K562 (cell line): ENCODE data around the gene CROCC2. TPM values are rescaled to one million over a fixed set of nuclear protein-coding genes. Genes with fewer than 3 reads are reported as not detected.

Experiments used
- ATAC-seq: fragments of 200-7000 bp; cut with Tn5 transposase; 3 replicates; pipeline ENCODE4 v1.9.1; 2020; ENCODE audit warnings: moderate library complexity
- BruUV-seq: library from RNA; stranded (reverse); fragments of 400-500 nt; replicated peaks from 2 replicates; lab custom pipeline; 2021; lab: Mats Ljungman, UMichigan
- CTCF ChIA-PET: fragments of 300-600 bp; formaldehyde crosslinking; extraction: SDS; loops from one replicate; lab custom pipeline; 2021; ENCODE audit warnings: low intra/inter-chr PET ratio; lab: Yijun Ruan, JAX
- POLR2A ChIA-PET: fragments of 300-600, 350-650 bp; sonication (Branson Sonifier 250); formaldehyde crosslinking; extraction: SDS; loops from one replicate; lab custom pipeline; 2021; ENCODE audit warnings: antibody characterized with exemption, inconsistent platforms; lab: Yijun Ruan, JAX
- DNase-seq, 4 experiments: peaks; one replicate each; pipeline versions ENCODE4 v3.0.0 to v3.0.0-alpha.2; 2011 to 2018; ENCODE audit warnings: low spot score in 3 of 4, mixed read lengths in 3 of 4; ENCODE audit errors: extremely low read depth in 1 of 4
- FAIRE-seq: peaks from 2 replicates; lab custom pipeline; 2011; peaks lifted over from hg19 to GRCh38; lab: Jason Lieb, UNC
- H2AFZ ChIP-seq: 2 replicates; pipeline ENCODE4 v1.6.0; 2011; ENCODE audit warnings: low read depth, low read length, control low read depth, inconsistent platforms
- H3K27ac ChIP-seq: fragments of 200-600 bp; 3 replicates; pipeline ENCODE4 v1.8.0; 2011; ENCODE audit warnings: low read depth, mild to moderate bottlenecking, control low read depth, inconsistent platforms, low read length, moderate library complexity, mixed read lengths; ENCODE audit errors: extremely low read depth
- H3K27me3 ChIP-seq, 2 experiments: fragments of 300-600 bp in 1 of 2; 2 replicates in 1 of 2; 3 replicates in 1 of 2; pipeline versions ENCODE4 v1.6.0 to v1.8.0; 2011; ENCODE audit warnings: inconsistent platforms in 2 of 2, low read length in 2 of 2, mild to moderate bottlenecking in 1 of 2, mixed read lengths in 1 of 2, moderate library complexity in 1 of 2; ENCODE audit not compliant: control insufficient read depth in 2 of 2, insufficient read depth in 2 of 2
- H3K36me3 ChIP-seq: fragments of 300-600 bp; 3 replicates; pipeline ENCODE4 v1.8.0; 2011; ENCODE audit warnings: mild to moderate bottlenecking, low read length, inconsistent platforms; ENCODE audit not compliant: control insufficient read depth, insufficient read depth
- H3K4me1 ChIP-seq, 2 experiments: fragments of 200-600 bp in 1 of 2; replicated peaks in 1 of 2; 2 replicates in 1 of 2; 3 replicates in 1 of 2; pipeline versions ENCODE4 v1.5.1 to v1.8.0; 2011; ENCODE audit warnings: inconsistent platforms in 2 of 2, low read length in 2 of 2, mild to moderate bottlenecking in 1 of 2, mixed read lengths in 1 of 2, moderate library complexity in 1 of 2; ENCODE audit not compliant: control insufficient read depth in 2 of 2, insufficient read depth in 2 of 2
- H3K4me2 ChIP-seq: 2 replicates; pipeline ENCODE4 v1.6.1; 2011; ENCODE audit warnings: low read length, control low read depth, inconsistent platforms, mixed read lengths; ENCODE audit not compliant: insufficient read depth
- H3K4me3 ChIP-seq: fragments of 200-600 bp; sonication (generic), shearing (Covaris generic); 2 replicates; pipeline ENCODE4 v1.5.1; 2016; ENCODE audit warnings: control low read depth, inconsistent platforms
- H3K79me2 ChIP-seq: fragments of 200-600 bp; 3 replicates; pipeline ENCODE4 v1.8.0; 2011; ENCODE audit warnings: low read length, inconsistent platforms; ENCODE audit not compliant: control insufficient read depth, insufficient read depth
- H3K9ac ChIP-seq, 2 experiments: 2 replicates each; pipeline versions ENCODE4 v1.6.0 to v1.6.1; 2011; ENCODE audit warnings: low read depth in 2 of 2, low read length in 2 of 2, control low read depth in 1 of 2, inconsistent platforms in 1 of 2, mild to moderate bottlenecking in 1 of 2, mixed read lengths in 1 of 2; ENCODE audit not compliant: insufficient read depth in 1 of 2
- H3K9me1 ChIP-seq: one replicate; pipeline ENCODE4 v1.6.0; 2011; ENCODE audit warnings: inconsistent platforms, mild to moderate bottlenecking, low read length, moderate library complexity; ENCODE audit not compliant: control insufficient read depth, insufficient read depth
- H3K9me3 ChIP-seq: replicated peaks from 2 replicates; pipeline ENCODE4 v1.5.1; 2011; ENCODE audit warnings: low read depth, low read length, inconsistent platforms; ENCODE audit not compliant: control insufficient read depth, insufficient read depth
- H4K20me1 ChIP-seq: replicated peaks from 2 replicates; pipeline ENCODE4 v1.6.1; 2011; ENCODE audit warnings: low read length, inconsistent platforms, mixed read lengths; ENCODE audit not compliant: control insufficient read depth, insufficient read depth
- CHD1 ChIP-seq: fragments of 200-600 bp; sonication (generic); IDR thresholded peaks from one replicate; pipeline ENCODE4 v1.6.1; 2012; ENCODE audit warnings: mild to moderate bottlenecking, moderate library complexity, low read length, inconsistent platforms
- CREM ChIP-seq: IDR thresholded peaks from 2 replicates; pipeline ENCODE4 v1.6.1; 2014; ENCODE audit warnings: antibody characterized with exemption, low read depth
- EP400 ChIP-seq: fragments of 450-650 bp; IDR thresholded peaks from 2 replicates; pipeline ENCODE4 v1.6.1; 2017; ENCODE audit warnings: antibody characterized with exemption, mild to moderate bottlenecking, moderate library complexity
- HCFC1 ChIP-seq: IDR thresholded peaks from 2 replicates; pipeline ENCODE4 v1.6.1; 2012; ENCODE audit warnings: low read depth, low read length, improper control_type of control experiment
- HLTF ChIP-seq: fragments of 450-650 bp; IDR thresholded peaks from 2 replicates; pipeline ENCODE4 v1.6.1; 2016
- KAT8 ChIP-seq: fragments of 450-650 bp; IDR thresholded peaks from 2 replicates; pipeline ENCODE4 v1.6.1; 2016; ENCODE audit warnings: low read depth, mild to moderate bottlenecking
- KLF16 ChIP-seq: IDR thresholded peaks from 2 replicates; pipeline ENCODE4 v1.6.1; 2016; ENCODE audit warnings: antibody characterized with exemption
- NFIC ChIP-seq: fragments of 450-650 bp; IDR thresholded peaks from 2 replicates; pipeline ENCODE4 v1.6.1; 2017; ENCODE audit warnings: mild to moderate bottlenecking, inconsistent platforms
- PCBP2 ChIP-seq: fragments of 200-400 bp; formaldehyde crosslinking; IDR thresholded peaks from 2 replicates; pipeline ENCODE4 v1.6.1; 2018; ENCODE audit warnings: low read length, low read depth, mild to moderate bottlenecking, moderate library complexity; ENCODE audit not compliant: poor library complexity, severe bottlenecking
- PHB ChIP-seq: fragments of 250-450 bp; sonication (Bioruptor Pico); IDR thresholded peaks from 2 replicates; pipeline ENCODE4 v1.5.0; 2021
- PTRF ChIP-seq: fragments of 450-650 bp; IDR thresholded peaks from 2 replicates; pipeline ENCODE4 v1.6.1; 2016; ENCODE audit warnings: mild to moderate bottlenecking, missing genetic modification characterization, missing compliant biosample characterization
- SIN3B ChIP-seq: fragments of 450-650 bp; IDR thresholded peaks from 2 replicates; pipeline ENCODE4 v1.6.1; 2017; ENCODE audit warnings: low read depth, mild to moderate bottlenecking, moderate library complexity
- TFAM ChIP-seq: fragments of 250-450 bp; sonication (Bioruptor Pico); conservative IDR thresholded peaks from 2 replicates; pipeline ENCODE4 v1.5.0; 2021; ENCODE audit warnings: mild to moderate bottlenecking, moderate library complexity
- ZNF12 ChIP-seq: sonication (generic); formaldehyde crosslinking; IDR thresholded peaks from 2 replicates; pipeline ENCODE4 v1.4.0; 2020; ENCODE audit warnings: mild to moderate bottlenecking, missing genetic modification reagents
- ZNF431 ChIP-seq: sonication (generic); formaldehyde crosslinking; IDR thresholded peaks from 2 replicates; pipeline ENCODE4 v1.8.0; 2022; ENCODE audit warnings: mild to moderate bottlenecking, missing genetic modification reagents
- WGBS: fragments of 100-300 bp; shearing (Covaris generic); methylation state at CpG from one replicate; pipeline ENCODE4 v1.1.6; 2016; ENCODE audit warnings: low coverage, mixed read lengths; ENCODE audit not compliant: insufficient coverage; ENCODE audit errors: missing lambda C conversion rate; 5-methylcytosine and 5-hydroxymethylcytosine counted together
- in situ Hi-C: fragments of 300-500 bp; cut with MboI; formaldehyde crosslinking; loops from 4 replicates; pipeline ENCODE4 v1.15.0; 2018; ENCODE audit warnings: inconsistent platforms, mixed read lengths
- intact Hi-C: fragments of 100-400 bp; cut with micrococcal nuclease; formaldehyde crosslinking; loops from 2 replicates; pipeline ENCODE4 v1.14.2; 2022
- polyA plus RNA-seq, 8 experiments: library from polyadenylated mRNA; depleted of rRNA in 4 of 8; stranded (reverse) in 5 of 8; unstranded in 3 of 8; fragments of >200 nt; fragmentation: Nextera tagmentation in 2 of 8; fragmentation: Illumina TruSeq in 1 of 8; extraction: Ambion mirVana in 2 of 8; extraction: Trizol in 1 of 8; gene quantifications; 2 replicates each; pipeline versions ENCODE4 v1.2.1 to v1.2.3, GENCODE V29; 2011 to 2014; ENCODE audit warnings: inconsistent platforms in 1 of 8, missing spikeins in 1 of 8
- total RNA-seq, 7 experiments: library from RNA; depleted of rRNA in 6 of 7; stranded (reverse); fragments of >200 nt in 6 of 7; fragmentation: Illumina TruSeq in 2 of 7; extraction: Trizol in 2 of 7; gene quantifications; 2 replicates each; pipeline versions ENCODE4 v1.2.1 to v1.2.3, GENCODE V29; 2011 to 2021; ENCODE audit warnings: low replicate concordance in 1 of 7
- TF ChIP-seq, protein P1 (sequence below): IDR thresholded peaks from 3 replicates; pipeline ENCODE4 v1.6.1; 2011; ENCODE audit warnings: borderline replicate concordance, mild to moderate bottlenecking; ENCODE audit not compliant: insufficient read length, insufficient read depth
- TF ChIP-seq, protein P2 (sequence below): fragments of 250-450 bp; sonication (Bioruptor Pico); IDR thresholded peaks from 2 replicates; pipeline ENCODE4 v1.8.0; 2021; ENCODE audit warnings: moderate library complexity, mild to moderate bottlenecking, inconsistent platforms

The CROCC2 gene
- total and polyA plus RNA-seq, 9 of the 15 experiments (the other 6 are each of a cell fraction or from before 2014, with no cell fraction given), result not detected

DNA sequence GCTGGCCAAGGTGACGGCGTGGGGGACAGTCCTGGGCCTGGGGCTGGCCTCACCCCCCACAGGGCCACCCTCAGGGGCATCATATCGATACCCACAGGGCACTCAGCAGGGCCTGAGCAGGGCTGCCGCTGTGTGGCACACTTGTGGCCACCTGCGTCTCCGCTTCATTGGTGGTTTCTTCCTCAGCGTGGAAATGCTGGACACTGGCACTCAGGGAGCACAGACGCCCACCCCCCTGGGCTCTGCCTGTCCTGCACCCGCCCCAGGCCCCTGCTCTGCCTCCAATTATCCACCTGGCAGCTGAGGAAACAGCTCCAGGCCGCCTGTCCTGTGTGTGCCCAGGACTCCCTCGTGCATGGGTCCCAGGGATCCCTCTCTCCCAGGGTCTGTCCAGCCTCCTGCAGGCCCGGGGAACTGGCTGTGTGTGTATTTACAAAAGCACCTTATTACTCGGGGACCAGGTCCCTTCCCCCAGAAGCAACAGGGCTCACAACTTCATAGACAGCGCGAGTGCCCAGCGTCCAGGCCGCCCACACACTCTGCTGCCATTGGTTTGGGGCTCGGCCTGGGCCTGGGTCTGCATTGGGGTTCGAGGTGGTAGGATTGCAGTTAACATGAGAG lies 13.1 kb downstream of the CROCC2 start:
- intact Hi-C loops (loop anchor here (10.0 kb wide), 1 partner anchor 156 kb away; no protein-coding TSS in a partner anchor), in situ Hi-C loops (no loop called here)
- no peak overlapping the region for H3K9ac ChIP-seq
- H3K4me3 ChIP-seq, result no peak overlapping the region
- H3K27me3 ChIP-seq, result peaks cover 0 to 19% of the 10 kb centered on the region in 2 experiments; a peak in 2 of 5 replicates
- no TSS peak for BruUV-seq
- ATAC-seq (no peak), FAIRE-seq (no peak), DNase-seq (no peak)
- no peaks in the 10 kb centered on the region for H3K9me1 ChIP-seq
- no peaks in the 10 kb centered on the region for H3K9me3 ChIP-seq
- H2AFZ ChIP-seq, result no peak overlapping the region
- POLR2A ChIA-PET, result no interaction called here
- under 1% methylated on average over 17 of the region's 19 CpGs for WGBS
- H3K4me2 ChIP-seq, result no peak overlapping the region
- peaks cover 6% of the 10 kb centered on the region for H4K20me1 ChIP-seq
- TF ChIP-seq HCFC1, result no peak
- no peak for TF ChIP-seq CREM
- TF ChIP-seq, protein P1, sequence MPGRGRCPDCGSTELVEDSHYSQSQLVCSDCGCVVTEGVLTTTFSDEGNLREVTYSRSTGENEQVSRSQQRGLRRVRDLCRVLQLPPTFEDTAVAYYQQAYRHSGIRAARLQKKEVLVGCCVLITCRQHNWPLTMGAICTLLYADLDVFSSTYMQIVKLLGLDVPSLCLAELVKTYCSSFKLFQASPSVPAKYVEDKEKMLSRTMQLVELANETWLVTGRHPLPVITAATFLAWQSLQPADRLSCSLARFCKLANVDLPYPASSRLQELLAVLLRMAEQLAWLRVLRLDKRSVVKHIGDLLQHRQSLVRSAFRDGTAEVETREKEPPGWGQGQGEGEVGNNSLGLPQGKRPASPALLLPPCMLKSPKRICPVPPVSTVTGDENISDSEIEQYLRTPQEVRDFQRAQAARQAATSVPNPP, result no peak
- TF ChIP-seq ZNF12 (CRISPR knock-in tag), result no peak
- TF ChIP-seq PCBP2, result no peak
- TF ChIP-seq TFAM (CRISPR knock-in tag), result no peak
- no peak for TF ChIP-seq EP400
- TF ChIP-seq PTRF (tag), result no peak
- TF ChIP-seq CHD1, result no peak
- TF ChIP-seq SIN3B, result no peak
- no peak for TF ChIP-seq ZNF431
- no peak for TF ChIP-seq NFIC
- no peak for TF ChIP-seq KAT8
- TF ChIP-seq PHB (CRISPR knock-in tag), result no peak
- TF ChIP-seq KLF16, result no peak
- TF ChIP-seq, protein P2, sequence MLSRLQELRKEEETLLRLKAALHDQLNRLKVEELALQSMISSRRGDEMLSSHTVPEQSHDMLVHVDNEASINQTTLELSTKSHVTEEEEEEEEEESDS, result no peak
- TF ChIP-seq HLTF, result no peak
- H3K79me2 ChIP-seq, result no peaks in the 10 kb centered on the region
- H3K36me3 ChIP-seq, result no peaks in the 10 kb centered on the region
- H3K27ac ChIP-seq, result no peak overlapping the region
- CTCF ChIA-PET, result no interaction called here
- H3K4me1 ChIP-seq, result peaks cover 0 to 24% of the 10 kb centered on the region in 2 experiments; a peak in 2 of 5 replicates
